ENCODE data around the gene GEN1.

The GEN1 gene

GRCh38 chr2:17830053-17831034, 76.4 kb downstream of the GEN1 start:
- TF ChIP-seq CEBPB (IDR thresholded peaks at IDR 0.05) (no peak), RAD21 (IDR thresholded peaks at IDR 0.05; ENCODE audit: low read depth) (peak; percentile 24; the same call in 1 of the 2 replicates)

GRCh38 chr2:17835516-17835915, 81.6 kb downstream of the GEN1 start:
- TF ChIP-seq MAX (IDR thresholded peaks at IDR 0.05) = no peak
